ENCODE data around the gene FRMD3. TPM values are rescaled to one million over a fixed set of nuclear protein-coding genes. Genes with fewer than 3 reads are reported as not detected.

Gene FRMD3
- polyA plus RNA-seq, 1 donor, result 15.4 TPM

DNA sequence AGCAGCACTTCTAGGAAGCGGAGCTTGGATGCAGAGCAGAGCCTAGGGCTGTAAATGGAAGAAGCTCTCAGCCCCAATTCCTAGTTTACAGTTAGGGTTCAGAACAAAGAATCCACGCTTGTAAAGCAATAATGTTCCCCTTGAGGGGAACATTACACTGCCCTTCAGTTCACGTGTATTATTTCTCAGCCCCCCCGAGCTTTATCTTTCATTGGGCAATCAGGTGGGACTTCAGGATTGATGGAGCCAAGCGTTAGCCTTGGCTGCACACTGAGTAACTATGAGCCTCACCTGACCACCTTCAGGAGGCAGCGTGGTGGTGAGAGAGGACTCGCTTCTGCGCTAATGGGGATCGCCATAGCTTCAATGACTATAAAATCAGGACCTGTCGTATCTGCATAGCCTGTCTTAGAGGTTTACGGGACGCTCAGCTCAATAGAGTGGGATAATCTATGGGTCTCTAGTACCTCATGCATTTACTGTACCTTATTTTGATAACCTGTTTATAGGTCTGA, 318.2 kb downstream of the FRMD3 start:
- DNase-seq, result no peak

DNA sequence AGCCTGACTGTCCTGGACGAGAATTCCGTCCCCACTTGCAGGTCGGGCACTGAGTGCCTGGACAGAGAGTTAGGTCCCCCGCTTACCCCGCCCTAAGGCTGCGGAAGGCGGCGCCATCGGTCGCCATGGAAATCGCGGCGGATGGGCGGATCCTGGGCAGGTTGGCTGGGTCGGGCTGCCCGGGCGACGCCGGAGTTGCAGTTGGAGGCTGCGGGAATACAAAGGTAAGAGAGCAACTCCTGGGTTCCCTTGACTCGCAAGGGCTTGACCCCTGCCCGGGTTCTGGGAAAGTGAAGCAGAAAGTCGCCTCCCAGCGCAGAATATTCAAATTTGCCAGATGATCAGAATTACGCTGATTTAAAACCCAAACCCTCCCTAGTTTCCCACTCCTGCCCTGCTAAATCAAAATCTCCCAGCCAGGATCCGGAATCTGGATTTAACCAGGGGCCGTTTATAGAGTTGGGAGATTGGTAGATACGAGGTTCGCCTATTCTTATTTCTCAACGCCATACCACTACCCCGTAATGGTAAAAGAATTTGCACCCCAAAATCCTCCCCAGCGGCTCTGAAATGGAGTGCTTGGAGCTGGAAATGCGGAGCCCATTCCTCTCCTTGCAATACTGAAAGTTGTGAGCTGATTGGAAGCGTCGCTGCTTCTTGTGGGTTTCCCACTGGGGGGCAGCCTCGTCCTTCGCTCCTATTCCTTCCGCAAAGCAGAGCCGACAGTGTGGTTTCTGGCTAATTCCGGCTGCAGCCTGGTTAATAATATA, 318.9 kb downstream of the FRMD3 start:
- peak; percentile 89 for DNase-seq

DNA sequence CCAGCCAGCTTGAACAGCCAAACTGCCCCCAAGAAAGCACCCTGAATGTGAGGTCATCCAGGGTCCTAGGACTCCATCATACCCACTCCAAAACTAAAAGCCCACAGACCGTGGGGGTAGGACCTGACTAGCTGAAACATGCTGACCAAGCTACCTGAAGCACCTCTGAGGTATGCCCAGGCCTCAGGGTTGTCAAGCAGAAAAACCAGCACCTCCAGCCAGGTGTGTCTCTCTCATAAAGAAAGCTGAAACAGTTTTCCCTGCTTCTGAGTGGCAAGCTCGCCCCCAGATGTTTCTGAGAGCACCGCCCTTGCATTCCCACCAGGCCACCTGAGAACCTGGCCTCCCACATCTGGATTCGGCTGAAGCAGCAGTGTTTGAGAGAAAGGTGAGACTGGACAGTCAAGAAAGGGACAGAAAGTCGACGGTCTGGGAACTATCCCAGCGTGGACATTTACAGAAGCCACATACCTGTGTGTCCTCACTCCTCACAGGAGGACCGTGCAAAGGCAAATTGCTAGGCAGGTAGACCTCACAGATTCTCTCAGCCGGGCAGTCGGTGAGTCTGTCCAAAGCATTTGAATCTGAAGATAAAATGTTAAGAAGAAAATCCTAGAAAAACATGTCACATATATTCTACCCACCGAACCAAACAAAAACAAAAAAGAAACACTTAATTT, 319.6 kb downstream of the FRMD3 start:
- DNase-seq, result no peak

DNA sequence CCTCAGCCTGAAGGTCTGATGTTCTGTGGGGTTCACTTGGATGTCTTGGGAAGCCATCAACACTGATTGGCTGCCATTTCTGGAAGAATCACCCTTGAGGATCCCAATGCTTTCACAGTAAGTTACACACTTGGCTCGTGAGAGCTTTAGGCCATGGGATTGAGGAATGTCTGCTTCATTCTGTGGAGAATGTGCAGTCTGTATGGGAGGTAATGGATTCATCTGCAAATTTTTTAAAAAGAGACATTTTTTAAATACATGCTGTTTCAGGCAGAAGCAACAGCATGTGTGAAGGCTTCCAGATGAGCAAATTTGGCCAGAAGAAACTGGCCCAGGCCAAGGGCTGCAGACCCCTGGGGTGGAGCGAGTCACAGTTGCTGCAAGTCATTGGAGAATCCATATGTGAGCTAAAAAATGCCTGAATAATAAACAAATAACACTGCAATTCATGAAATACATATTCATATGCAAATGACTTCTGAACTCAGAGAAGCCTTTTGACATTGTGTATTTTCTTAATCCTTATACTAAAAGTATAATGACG, 328.9 kb downstream of the FRMD3 start:
- DNase-seq, result no peak

DNA sequence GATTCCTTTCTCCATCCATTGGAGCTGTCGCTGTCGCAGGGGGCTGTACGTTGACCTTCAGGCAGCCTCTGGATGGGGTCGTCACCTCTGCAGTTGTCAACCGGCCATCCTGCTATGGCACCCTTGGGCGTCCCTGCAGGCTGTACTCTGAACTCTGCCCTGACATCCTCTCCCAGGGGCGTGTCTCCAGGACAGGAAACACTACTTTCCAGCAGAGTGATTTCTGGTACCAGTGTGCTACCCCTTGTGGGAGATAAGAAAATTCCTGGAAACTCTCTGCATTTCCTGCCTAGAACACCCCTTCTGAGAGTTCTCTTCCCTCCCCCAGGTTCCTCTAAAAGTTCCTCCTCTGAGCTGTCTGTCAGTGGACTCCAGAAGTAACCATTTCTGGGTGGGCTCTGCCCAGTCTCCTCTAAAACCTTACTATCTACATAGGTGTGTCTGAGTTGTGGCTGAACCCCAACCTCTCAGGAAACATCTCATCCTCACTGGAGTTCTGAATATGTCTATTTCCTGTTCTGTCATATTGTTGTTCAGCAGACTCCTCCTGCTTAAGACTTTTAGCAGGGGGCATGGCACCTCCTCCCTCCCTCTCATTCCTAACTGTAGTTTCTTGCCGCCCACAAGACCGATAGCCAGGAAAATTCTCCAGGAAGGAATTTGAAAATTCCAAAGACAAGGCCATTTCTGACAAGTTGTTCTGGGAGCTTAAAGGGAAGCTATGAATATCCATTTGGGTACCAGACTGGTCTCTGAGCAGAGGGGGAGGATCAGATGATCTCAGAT, 329.9 kb downstream of the FRMD3 start:
- DNase-seq, result no peak

DNA sequence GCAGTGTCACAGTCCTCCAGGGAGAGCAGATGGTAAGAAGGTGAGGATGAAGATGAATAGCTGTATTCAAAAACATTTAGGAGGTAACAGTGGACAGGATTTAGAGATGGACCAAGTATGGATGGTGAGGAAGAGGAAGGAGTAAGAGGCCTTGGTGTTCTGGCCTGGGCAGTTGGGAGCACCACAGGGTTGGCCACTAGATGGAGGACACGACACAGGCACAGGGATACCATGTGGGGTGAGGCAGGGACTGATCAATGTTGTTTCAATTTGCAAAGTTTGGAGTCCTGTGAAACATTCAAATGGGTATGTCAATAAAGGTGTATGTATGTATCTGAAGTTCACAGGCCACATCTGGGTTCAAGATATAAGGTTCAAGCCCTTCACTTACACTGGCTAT, 334.2 kb downstream of the FRMD3 start:
- DNase-seq, result no peak

DNA sequence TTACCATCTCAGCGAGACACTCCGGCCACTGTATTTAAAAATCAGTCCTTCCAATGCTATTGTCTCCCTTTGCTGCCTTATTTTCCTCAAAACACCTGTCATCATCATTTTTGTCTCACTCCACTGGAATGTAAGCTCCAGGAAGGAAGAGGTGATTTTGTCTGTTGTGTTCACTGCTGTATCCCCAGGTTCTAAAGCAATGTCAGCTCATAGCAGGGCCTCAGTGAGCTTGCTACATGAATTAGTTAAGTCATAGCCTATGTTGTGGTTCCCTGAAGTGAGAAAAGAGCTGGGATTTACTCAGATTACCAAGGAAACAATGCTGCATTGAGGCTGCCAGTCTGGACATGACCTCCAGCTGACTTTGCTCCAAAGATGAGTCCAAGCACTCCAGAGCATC, 337.7 kb downstream of the FRMD3 start:
- no peak for DNase-seq

DNA sequence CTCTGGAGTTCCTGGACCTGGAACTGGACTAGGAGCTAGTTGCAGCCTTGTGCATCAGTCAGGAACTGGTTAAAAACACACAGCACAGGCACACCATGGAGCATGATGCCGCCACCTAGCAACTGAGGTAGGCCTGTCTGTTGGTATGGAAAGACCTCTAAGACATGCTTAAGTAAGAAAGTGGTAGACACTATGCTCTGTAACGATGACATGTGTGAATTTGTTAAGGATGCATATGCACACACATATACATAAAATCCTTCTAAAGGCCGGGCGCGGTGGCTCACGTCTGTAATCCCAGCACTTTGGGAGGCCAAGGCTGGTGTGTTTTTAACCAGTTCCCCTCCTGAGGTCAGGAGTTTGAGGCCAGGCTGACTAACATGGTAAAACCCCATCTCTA, 338.4 kb downstream of the FRMD3 start:
- no peak for DNase-seq

DNA sequence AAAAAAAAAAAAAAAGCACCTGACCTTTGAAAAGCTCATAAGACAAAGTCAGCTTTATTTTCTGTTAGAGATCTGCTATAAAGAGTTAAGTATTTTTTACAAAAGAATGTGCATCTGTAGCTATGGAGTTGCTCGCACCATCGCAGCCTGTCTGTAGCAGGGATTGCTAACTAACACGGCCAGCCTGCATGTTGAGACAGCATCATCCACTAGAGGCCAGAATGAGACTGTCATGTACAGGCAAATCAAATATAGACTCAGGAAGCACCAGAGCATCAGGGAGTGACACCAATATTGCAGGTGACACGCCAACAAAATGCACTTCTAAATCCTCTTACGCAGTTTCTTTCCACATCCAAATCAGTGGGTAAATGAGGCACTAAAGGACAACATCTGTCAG, 339.0 kb downstream of the FRMD3 start:
- DNase-seq, result peak; percentile 48

DNA sequence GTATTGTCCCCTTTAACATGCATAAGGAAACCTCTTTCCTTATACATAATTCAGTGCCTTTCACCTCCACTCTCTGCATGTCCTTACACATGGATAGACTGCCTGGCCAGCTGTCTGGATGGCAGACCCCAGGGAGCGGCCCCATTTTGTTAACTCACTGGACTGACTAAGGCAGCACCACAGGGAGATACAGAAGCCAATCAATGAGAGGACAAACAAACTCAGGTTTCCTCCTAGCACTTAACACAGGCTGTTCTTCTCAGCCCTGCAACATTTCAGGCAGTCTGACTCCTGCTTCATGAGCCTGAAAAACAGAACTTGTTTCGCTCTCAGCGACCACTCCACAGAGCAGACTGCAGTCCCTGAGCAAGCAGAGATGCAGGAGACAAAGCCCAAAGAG, 339.8 kb downstream of the FRMD3 start:
- no peak for DNase-seq

DNA sequence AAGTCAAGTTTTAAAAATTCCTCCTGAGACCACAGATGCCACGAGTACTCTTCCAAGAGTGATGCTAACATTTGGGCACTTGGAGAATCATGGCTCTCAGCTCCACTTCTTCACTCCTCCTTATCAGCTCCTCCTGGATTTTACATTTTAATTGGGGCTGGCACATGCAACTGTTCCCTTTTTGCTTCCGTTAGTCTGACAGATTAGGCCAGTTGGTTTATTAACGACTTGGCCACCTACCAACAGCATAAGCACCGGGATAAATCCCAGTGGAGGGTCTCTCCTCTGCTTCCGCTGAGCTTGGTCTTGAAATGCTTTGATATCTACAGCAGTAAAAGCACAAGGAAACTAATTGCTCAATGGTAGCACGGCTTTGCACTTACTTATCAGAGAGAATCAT, 340.6 kb downstream of the FRMD3 start:
- DNase-seq, result no peak

DNA sequence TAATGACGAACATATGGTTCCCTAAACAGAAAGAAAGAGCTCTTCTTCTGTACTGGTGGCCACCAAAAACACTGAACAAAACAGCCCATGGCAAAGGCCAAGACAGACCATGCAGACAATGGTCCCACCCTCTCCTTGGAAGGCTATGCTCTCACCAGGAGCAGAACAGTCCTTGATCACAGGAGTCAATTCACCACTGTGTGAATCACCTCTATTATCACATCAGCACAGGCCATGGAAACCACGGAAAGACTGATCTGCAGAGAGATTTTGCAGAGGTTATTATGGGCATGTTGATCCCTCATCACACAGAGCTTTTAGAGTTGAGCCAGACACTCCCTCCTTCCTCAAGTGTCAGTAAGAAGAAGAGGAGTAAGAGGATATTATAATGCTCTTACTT, 341.3 kb downstream of the FRMD3 start:
- DNase-seq, result no peak

Other genes with a start within 250 kb of the FRMD3 start
- 4.2 TPM for gene IDNK, start 84.7 kb upstream of the FRMD3 start, polyA plus RNA-seq (ENCODE audit: insufficient read length)
- gene UBQLN1, start 169.6 kb upstream of the FRMD3 start, polyA plus RNA-seq (ENCODE audit: insufficient read length), result 67.1 TPM